ENCODE data around the gene ARHGAP26. TPM values are rescaled to one million over a fixed set of nuclear protein-coding genes. Genes with fewer than 3 reads are reported as not detected.

ARHGAP26 gene
- total RNA-seq, 1 donor from 2014 or later, result 20.0 TPM

DNA sequence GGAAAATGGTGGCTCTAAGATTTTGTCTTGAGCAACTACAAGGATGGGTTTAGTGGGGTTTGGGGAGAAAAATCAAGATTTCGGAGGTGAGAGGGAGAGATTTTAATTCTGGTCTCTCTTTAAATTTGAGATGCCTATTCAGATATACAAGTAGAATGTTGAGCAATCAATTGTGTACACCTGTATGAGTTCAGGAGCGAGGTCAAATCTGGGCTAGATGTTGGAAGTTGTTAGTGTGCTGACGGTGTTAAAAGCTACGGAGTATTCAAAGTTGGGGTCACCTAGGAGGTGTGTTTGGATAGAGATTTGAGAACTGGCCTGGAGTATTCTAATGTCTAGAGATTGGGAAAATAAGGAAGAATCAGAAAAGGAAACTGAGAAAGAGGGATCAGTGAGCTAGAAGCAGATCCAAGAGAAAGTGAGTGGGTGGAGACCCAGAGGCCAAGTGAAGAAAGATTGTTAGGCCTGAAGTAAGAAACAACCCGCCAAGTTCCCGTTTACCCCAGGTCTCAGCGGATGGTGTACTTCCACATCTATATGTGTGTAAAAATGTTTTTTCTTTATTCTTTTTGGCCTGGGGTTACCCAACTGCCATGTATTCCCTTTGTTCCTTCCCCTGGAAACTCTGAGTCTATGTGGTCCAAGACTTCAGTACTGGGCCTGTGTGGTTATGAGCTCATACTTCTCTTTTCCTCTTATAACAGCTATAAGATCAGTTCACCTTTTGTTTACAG, 11.9 kb upstream of the ARHGAP26 start:
- Mint-ChIP-seq H3K27me3 (ENCODE audit: insufficient read depth) (peaks cover 6% of the 10 kb centered on the region), H3K36me3 (ENCODE audit: low read depth) (no peaks in the 10 kb centered on the region), H3K4me1 (ENCODE audit: low read depth) (peaks cover 18% of the 10 kb centered on the region), H3K9me3 (no peaks in the 10 kb centered on the region), H3K4me3 (no peak overlapping the region), H3K27ac (peak overlapping the region; percentile 10)
- intact Hi-C loops (cut with micrococcal nuclease), result loop anchor here (1.0 kb wide), 2 partner anchors 25 to 64 kb away; no protein-coding TSS in a partner anchor
- no peak for DNase-seq (ENCODE audit: low spot score)

DNA sequence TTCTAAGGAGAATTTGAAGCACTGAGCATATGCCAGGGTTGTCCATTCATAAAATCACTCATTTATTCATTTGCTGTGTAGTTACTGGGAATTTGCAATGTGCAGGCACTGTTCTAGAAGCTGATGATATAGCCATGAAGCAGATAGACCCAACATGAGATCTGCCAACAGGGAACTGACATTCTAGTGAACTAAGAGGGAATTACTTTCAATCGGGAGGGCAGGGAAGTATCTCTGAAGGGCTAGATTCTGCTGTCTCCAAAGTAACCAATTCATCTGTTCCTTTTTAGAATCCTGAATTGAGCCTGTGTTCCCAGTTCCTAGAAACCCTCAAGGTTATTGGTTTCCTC, 11.4 kb upstream of the ARHGAP26 start:
- H3K27ac Mint-ChIP-seq, result no peak overlapping the region
- no peak for DNase-seq (ENCODE audit: low spot score)
- no peak overlapping the region for H3K4me3 Mint-ChIP-seq
- H3K36me3 Mint-ChIP-seq (ENCODE audit: low read depth), result no peaks in the 10 kb centered on the region
- peaks cover 6% of the 10 kb centered on the region for H3K27me3 Mint-ChIP-seq (ENCODE audit: insufficient read depth)
- intact Hi-C loops (cut with micrococcal nuclease), result loop anchor here (1.0 kb wide), 2 partner anchors 25 to 64 kb away; no protein-coding TSS in a partner anchor
- peaks cover 18% of the 10 kb centered on the region for H3K4me1 Mint-ChIP-seq (ENCODE audit: low read depth)
- H3K9me3 Mint-ChIP-seq, result no peaks in the 10 kb centered on the region

GRCh38 chr5:142763701-142764100, 6.5 kb upstream of the ARHGAP26 start:
- Mint-ChIP-seq H3K27me3 (ENCODE audit: insufficient read depth) (peaks cover 13% of the 10 kb centered on the region), H3K9me3 (no peaks in the 10 kb centered on the region), H3K4me1 (ENCODE audit: low read depth) (peaks cover 5% of the 10 kb centered on the region), H3K4me3 (no peak overlapping the region), H3K36me3 (ENCODE audit: low read depth) (no peaks in the 10 kb centered on the region), H3K27ac (no peak overlapping the region)
- no peak for DNase-seq (ENCODE audit: low spot score)
- intact Hi-C loops (cut with micrococcal nuclease), result no loop called here

DNA sequence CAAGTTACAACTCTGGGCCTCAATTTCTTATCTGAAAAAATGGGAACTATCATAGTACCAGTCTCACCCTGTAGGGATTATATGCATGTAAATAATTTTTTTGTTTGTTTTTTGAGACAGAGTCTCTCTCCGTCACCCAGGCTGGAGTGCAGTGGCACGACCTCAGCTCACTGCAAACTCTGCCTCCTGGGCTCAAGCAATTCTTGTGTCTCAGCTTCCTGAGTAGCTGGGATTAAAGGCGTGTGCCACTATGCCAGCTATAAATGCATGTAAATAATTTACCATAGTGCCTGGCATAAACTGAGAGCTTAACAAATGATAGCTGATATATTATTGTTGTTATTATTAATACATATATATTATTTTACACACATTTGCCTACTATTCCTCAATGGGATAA, 3.0 kb upstream of the ARHGAP26 start:
- no peaks in the 10 kb centered on the region for H3K36me3 Mint-ChIP-seq (ENCODE audit: low read depth)
- no peak overlapping the region for H3K4me3 Mint-ChIP-seq
- no peak for DNase-seq (ENCODE audit: low spot score)
- H3K4me1 Mint-ChIP-seq (ENCODE audit: low read depth), result peaks cover 21% of the 10 kb centered on the region
- H3K9me3 Mint-ChIP-seq, result no peaks in the 10 kb centered on the region
- intact Hi-C loops (cut with micrococcal nuclease), result loop anchor here (5.0 kb wide), 1 partner anchor 660 kb away; the partner anchor contains the start of gene NDFIP1
- H3K27me3 Mint-ChIP-seq (ENCODE audit: insufficient read depth), result peaks cover 13% of the 10 kb centered on the region
- H3K27ac Mint-ChIP-seq, result no peak overlapping the region

DNA sequence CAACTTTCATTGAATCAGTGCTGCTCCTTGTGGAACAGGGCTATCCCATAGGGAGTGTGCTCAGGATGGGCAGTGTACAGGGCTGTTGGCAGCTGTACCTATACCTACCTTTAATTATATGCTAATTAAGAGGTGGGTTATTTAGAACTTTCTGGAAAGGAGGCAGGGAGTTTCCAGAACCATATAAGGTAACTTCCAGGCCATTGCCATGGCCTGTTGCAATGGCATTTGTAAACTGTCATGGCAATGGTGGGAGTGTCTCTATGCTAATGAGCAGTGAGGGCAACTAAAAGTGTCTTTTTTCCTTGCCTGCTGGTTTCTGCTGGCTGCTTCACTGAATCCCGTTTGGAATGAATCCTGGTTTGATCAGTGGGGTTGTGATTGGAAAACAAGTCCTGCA, 2.3 kb upstream of the ARHGAP26 start:
- peaks cover 4% of the 10 kb centered on the region for H3K36me3 Mint-ChIP-seq (ENCODE audit: low read depth)
- intact Hi-C loops (cut with micrococcal nuclease), result loop anchor here (5.0 kb wide), 1 partner anchor 661 kb away; the partner anchor contains the start of gene NDFIP1
- no peaks in the 10 kb centered on the region for H3K9me3 Mint-ChIP-seq
- peaks cover 29% of the 10 kb centered on the region for H3K4me1 Mint-ChIP-seq (ENCODE audit: low read depth)
- peaks cover 7% of the 10 kb centered on the region for H3K27me3 Mint-ChIP-seq (ENCODE audit: insufficient read depth)
- H3K27ac Mint-ChIP-seq, result no peak overlapping the region
- no peak overlapping the region for H3K4me3 Mint-ChIP-seq
- DNase-seq (ENCODE audit: low spot score), result no peak

- Mint-ChIP-seq H3K27ac (peak overlapping the region; percentile 89), H3K27me3 (ENCODE audit: insufficient read depth) (peaks cover 7% of the 10 kb centered on the region), H3K4me1 (ENCODE audit: low read depth) (peaks cover 38% of the 10 kb centered on the region), H3K9me3 (no peaks in the 10 kb centered on the region), H3K36me3 (ENCODE audit: low read depth) (peaks cover 4% of the 10 kb centered on the region), H3K4me3 (peak overlapping the region; percentile 90)
- no peak for DNase-seq (ENCODE audit: low spot score)
- intact Hi-C loops (cut with micrococcal nuclease), result loop anchor here (1.0 to 5.0 kb wide), 3 partner anchors 21 to 662 kb away; partner anchors contain the start of gene NDFIP1
Observed at GRCh38 chr5:142769251-142769792, 855 bp upstream of the ARHGAP26 start.

DNA sequence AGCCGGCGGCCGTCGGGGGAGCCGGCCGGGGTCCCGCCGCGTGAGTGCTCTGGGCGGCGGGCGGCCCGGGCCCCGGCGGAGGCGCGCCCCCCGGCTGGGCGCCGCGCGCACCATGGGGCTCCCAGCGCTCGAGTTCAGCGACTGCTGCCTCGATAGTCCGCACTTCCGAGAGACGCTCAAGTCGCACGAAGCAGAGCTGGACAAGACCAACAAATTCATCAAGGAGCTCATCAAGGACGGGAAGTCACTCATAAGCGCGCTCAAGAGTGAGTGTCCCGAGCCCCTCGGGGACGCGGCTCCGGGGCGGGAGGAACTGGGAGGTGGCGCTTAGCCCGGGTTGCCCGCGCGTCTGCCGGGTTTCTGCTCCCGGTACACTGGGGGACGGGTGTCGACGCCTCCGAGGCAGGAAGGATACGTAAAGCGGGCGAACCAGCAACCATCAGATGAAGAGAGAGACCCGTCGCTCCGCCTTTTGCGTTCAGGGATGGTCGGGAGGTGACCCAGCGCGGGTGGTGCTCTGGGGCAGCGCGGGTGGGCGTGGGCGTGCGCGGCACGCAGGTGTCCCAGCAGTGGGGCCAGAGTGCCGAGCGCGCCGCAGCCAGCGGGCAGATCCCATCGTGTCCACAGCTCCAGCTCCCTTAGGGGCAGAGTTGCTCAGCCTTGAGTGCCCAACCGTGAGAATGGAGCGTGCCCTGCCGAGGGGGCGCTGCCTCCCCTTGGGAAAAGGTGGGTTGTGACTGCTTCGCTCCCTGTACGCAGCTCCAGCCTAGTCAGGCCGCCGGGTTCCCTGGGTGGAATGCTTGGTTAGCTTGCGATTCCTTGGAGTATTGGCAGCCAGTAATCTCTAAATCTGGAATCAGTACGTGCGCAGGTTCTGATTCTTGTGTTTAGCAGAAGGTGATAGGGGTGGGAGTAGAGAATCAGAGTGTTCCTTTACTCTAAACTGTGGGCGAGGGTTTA, 753 bp downstream of the ARHGAP26 start:
- H3K36me3 Mint-ChIP-seq (ENCODE audit: low read depth), result peaks cover 8% of the 10 kb centered on the region
- H3K9me3 Mint-ChIP-seq, result no peaks in the 10 kb centered on the region
- intact Hi-C loops (cut with micrococcal nuclease), result loop anchor here (1.0 to 5.0 kb wide), 10 partner anchors 12 to 1399 kb away; partner anchors contain the start of genes KCTD16, NR3C1 and YIPF5
- peaks cover 2% of the 10 kb centered on the region for H3K27me3 Mint-ChIP-seq (ENCODE audit: insufficient read depth)
- DNase-seq (ENCODE audit: low spot score), result peak; percentile 62
- peak overlapping the region; percentile 75 for H3K27ac Mint-ChIP-seq
- H3K4me1 Mint-ChIP-seq (ENCODE audit: low read depth), result peaks cover 43% of the 10 kb centered on the region
- peak overlapping the region; percentile 91 for H3K4me3 Mint-ChIP-seq

GRCh38 chr5:142771666-142772065, 1.5 kb downstream of the ARHGAP26 start:
- Mint-ChIP-seq H3K27me3 (ENCODE audit: insufficient read depth) (no peaks in the 10 kb centered on the region), H3K27ac (peak overlapping the region; percentile 26), H3K4me3 (peak overlapping the region; percentile 91), H3K4me1 (ENCODE audit: low read depth) (peaks cover 47% of the 10 kb centered on the region), H3K36me3 (ENCODE audit: low read depth) (peaks cover 8% of the 10 kb centered on the region), H3K9me3 (no peaks in the 10 kb centered on the region)
- no peak for DNase-seq (ENCODE audit: low spot score)
- intact Hi-C loops (cut with micrococcal nuclease), result loop anchor here (2.0 to 5.0 kb wide), 3 partner anchors 59 to 581 kb away; no protein-coding TSS in a partner anchor

DNA sequence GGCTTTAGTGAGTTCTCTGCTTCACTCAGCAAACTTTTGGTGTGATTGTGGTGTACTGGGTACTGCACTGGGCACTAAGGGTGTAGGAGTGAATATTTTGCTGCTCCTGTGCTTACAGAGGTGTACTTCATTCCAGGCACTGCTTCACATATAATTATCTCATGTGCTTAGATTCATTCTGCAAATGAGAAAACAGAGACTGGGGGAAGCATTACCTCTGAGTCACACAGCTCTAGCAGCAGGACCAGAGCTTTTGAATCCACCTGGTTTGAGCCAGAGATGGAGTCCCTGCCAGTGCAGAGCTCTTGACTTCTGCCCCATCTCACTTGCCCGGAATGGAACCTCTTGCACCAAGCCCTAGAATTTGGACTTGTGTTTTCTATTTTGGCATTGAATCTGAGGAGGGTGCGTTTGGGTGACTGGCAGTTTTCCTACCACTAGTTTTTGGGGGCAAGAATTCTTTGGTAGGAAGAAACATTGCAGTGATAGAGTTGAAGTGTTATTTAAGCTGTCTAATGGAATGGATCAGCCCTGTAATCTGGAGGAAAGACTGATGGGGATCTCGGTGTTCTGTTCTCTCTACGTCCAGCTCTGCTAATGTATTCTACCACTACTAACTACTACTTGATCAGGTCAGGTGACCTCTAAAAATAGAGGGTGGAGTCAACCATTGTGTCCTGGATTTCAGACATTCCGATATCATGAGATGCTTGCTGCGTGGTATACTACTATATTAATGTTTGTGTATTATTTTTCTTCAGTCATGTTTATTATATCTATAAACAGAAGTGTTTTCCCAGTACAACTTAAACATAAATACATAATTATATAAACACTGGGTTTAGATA, 2.5 kb downstream of the ARHGAP26 start:
- DNase-seq (ENCODE audit: low spot score), result no peak
- no peaks in the 10 kb centered on the region for H3K27me3 Mint-ChIP-seq (ENCODE audit: insufficient read depth)
- peaks cover 8% of the 10 kb centered on the region for H3K36me3 Mint-ChIP-seq (ENCODE audit: low read depth)
- H3K4me3 Mint-ChIP-seq, result peak overlapping the region; percentile 91
- intact Hi-C loops (cut with micrococcal nuclease), result loop anchor here (5.0 kb wide), 1 partner anchor 580 kb away; no protein-coding TSS in a partner anchor
- H3K9me3 Mint-ChIP-seq, result no peaks in the 10 kb centered on the region
- H3K4me1 Mint-ChIP-seq (ENCODE audit: low read depth), result peaks cover 49% of the 10 kb centered on the region
- H3K27ac Mint-ChIP-seq, result no peak overlapping the region

- Mint-ChIP-seq H3K4me1 (ENCODE audit: low read depth) (peaks cover 58% of the 10 kb centered on the region), H3K9me3 (no peaks in the 10 kb centered on the region), H3K27ac (no peak overlapping the region), H3K27me3 (ENCODE audit: insufficient read depth) (peaks cover 2% of the 10 kb centered on the region), H3K36me3 (ENCODE audit: low read depth) (peaks cover 8% of the 10 kb centered on the region), H3K4me3 (no peak overlapping the region)
- intact Hi-C loops (cut with micrococcal nuclease), result no loop called here
- no peak for DNase-seq (ENCODE audit: low spot score)
Observed at GRCh38 chr5:142777099-142777498, 6.9 kb downstream of the ARHGAP26 start.

- Mint-ChIP-seq H3K27ac (no peak overlapping the region), H3K27me3 (ENCODE audit: insufficient read depth) (peaks cover 2% of the 10 kb centered on the region), H3K4me1 (ENCODE audit: low read depth) (peaks cover 58% of the 10 kb centered on the region), H3K36me3 (ENCODE audit: low read depth) (peaks cover 5% of the 10 kb centered on the region), H3K9me3 (no peaks in the 10 kb centered on the region), H3K4me3 (no peak overlapping the region)
- intact Hi-C loops (cut with micrococcal nuclease), result no loop called here
- DNase-seq (ENCODE audit: low spot score), result no peak
Observed at GRCh38 chr5:142777850-142778249, 7.7 kb downstream of the ARHGAP26 start.

All from activated T-helper 1 cell treated with anti-CD3 and anti-CD28 coated beads, Interleukin-12 subunit alpha, Interleukin-12 subunit beta, Interleukin-2, Interleukin-4 antibody, amounts not matched to agents 30 ng/mL and 10 ng/mL and 1 ng/mL, durations not matched to agents 14 hours and 24 hours and 36 hours (primary cell).